ENCODE data around the gene CLEC2B. TPM values are rescaled to one million over a fixed set of nuclear protein-coding genes. Genes with fewer than 3 reads are reported as not detected.

The CLEC2B gene
- not detected for polyA plus RNA-seq (2013, experiment 1 of 4)
- not detected for polyA plus RNA-seq (2013, experiment 2 of 4)
- polyA plus RNA-seq (2013, experiment 3 of 4) = not detected
- polyA plus RNA-seq (2013, experiment 4 of 4) = not detected

DNA sequence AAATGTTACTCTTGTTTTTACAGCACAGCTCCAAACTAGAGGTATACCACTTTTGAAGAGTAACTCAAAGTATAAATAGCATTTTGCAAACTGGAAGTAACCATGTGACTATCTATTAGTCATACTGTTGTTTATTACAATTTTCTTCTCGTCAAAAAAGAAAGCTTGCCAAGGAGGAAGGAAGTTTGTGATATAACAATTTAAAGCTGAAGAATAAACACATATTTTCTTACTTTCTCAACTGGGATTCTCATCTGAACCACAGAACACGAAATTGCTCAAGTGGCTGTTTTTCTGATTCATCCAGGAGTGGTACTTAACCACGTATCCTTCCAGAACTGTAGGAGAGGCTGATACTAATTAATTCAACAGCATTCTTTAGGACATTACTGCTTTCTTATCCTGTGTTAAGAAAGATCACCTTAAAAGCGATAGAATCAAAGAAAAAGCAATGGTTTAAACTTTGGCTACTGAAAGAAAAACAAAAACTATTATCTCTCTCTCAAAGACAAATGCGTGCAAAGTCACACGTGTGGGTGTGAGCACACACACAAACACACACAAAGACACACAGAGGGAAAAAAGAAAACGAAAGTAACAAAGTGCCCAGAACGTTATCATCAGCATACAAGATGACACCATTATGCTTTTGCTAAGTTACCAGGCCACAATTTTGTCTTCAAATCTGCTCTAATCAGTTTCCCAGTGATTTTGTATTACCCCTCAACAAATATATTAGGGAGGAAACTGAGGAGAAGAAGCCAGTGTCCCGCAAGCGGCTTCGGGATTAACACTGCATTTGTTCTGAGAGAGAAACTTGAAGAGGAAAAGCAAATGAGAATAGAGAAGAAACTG lies at the start of gene CLEC2B:
TSS of gene CLEC2B (minus strand) at position 48 of the 855 bp plus-strand sequence.
- no peak within 1 kb of the TSS for H3K4me3 ChIP-seq (ENCODE audit: insufficient read depth, low read depth, low read length)
- H3K4me1 ChIP-seq (ENCODE audit: control insufficient read depth, insufficient read depth, low read length) = no peaks in the 10 kb centered on the region
- WGBS, 2 experiments = 74 to 75% methylated on average over 10 of the region's 11 CpGs
- H3K27me3 ChIP-seq (ENCODE audit: control insufficient read depth, insufficient read depth, low read length, poor library complexity, severe bottlenecking) = no peaks in the 10 kb centered on the region
- no peaks in the 10 kb centered on the region for H3K36me3 ChIP-seq (ENCODE audit: control insufficient read depth, insufficient read depth, low read length)
- no peak within 1 kb of the TSS for H3K27ac ChIP-seq (ENCODE audit: insufficient read depth, low read depth, low read length, poor library complexity, severe bottlenecking)
- H3K9me3 ChIP-seq (ENCODE audit: control insufficient read depth, low read length) = no peaks in the 10 kb centered on the region

DNA sequence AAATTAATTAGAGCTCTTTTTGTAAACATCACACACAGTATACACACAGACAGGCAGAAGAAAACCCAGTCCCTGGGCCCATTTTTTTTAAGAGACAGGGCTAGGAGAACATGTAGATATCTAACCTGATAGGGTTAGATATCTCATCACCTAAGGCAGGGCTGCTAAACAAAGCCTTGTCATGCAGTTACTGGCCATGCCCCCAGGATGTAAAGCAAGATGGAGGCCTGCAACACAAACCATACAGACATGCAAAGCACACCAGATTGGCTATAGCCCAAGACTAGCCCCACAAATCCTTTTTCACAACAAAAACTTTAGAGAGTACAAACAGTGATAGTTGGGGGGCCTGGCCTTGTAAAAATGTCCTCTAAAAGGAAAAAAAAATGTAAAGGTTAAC lies 42.6 kb upstream of the CLEC2B start:
- Histone ChIP-seq H3K27me3 (ENCODE audit: control insufficient read depth, insufficient read depth, low read length, poor library complexity, severe bottlenecking) (no peaks in the 10 kb centered on the region), H3K27ac (ENCODE audit: insufficient read depth, low read depth, low read length, poor library complexity, severe bottlenecking) (no peak overlapping the region), H3K4me1 (ENCODE audit: control insufficient read depth, insufficient read depth, low read length) (no peaks in the 10 kb centered on the region), H3K9me3 (ENCODE audit: control insufficient read depth, low read length) (no peaks in the 10 kb centered on the region), H3K36me3 (ENCODE audit: control insufficient read depth, insufficient read depth, low read length) (no peaks in the 10 kb centered on the region), H3K4me3 (ENCODE audit: insufficient read depth, low read depth, low read length) (no peak overlapping the region)

DNA sequence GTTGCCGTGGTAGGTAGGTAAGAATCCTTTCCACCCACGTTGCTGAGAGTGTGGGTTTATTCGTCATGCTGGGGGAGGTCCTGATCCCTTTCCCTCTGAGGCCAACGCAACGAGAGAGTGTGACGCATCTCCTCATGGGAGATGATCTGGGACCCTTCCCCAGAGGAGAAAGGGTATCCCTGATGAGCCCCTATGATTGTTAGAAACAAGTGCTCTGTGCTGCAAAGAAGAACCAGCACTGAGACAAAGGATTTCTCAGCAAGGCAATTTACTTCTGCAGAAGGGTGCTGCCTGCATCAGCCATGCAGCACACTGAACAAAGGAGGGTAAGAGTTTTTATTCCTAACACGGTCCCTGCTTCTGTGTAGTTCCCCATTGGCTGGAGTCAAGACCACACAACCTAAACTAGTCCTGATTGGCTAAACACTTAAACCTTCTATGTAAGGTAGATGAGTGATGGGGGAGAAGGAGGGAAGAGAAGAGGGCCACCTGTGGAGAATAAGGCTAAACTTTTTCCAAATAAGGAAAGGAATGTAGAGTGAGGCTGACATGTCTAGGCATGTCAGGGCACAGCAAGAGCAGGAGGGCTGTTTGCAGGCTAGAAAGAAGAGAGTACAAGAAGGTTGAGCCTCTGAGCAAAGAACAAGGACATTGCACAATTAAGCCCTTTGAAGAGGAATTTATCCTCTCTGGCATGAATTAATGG lies 41.7 kb upstream of the CLEC2B start:
- Histone ChIP-seq H3K27me3 (ENCODE audit: control insufficient read depth, insufficient read depth, low read length, poor library complexity, severe bottlenecking) (no peaks in the 10 kb centered on the region), H3K9me3 (ENCODE audit: control insufficient read depth, low read length) (no peaks in the 10 kb centered on the region), H3K4me3 (ENCODE audit: insufficient read depth, low read depth, low read length) (no peak overlapping the region), H3K36me3 (ENCODE audit: control insufficient read depth, insufficient read depth, low read length) (no peaks in the 10 kb centered on the region), H3K4me1 (ENCODE audit: control insufficient read depth, insufficient read depth, low read length) (no peaks in the 10 kb centered on the region), H3K27ac (ENCODE audit: insufficient read depth, low read depth, low read length, poor library complexity, severe bottlenecking) (no peak overlapping the region)
- WGBS, 2 experiments = 92 to 97% methylated on average over 5 to 7 of the region's 7 CpGs

DNA sequence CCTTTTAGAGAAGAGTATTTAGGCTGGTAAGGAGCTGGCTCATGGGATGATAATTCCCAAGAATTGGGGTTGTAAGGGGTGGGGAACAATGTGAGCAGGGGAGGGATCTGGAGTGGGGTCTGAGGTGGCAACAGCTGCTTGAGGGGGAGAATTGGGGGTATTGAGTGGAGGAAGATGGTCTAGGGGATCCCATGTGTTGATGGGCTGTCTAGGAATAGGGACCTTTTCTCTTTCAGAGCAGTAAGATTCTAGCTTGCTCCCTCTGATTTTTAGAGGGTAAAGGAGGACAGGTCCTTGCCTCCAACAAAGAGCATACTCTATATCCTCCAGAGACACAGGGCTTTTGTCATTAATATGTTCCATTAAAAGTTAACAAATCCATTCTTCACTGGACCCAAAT lies 40.6 kb upstream of the CLEC2B start:
- Histone ChIP-seq H3K27ac (ENCODE audit: insufficient read depth, low read depth, low read length, poor library complexity, severe bottlenecking) (no peak overlapping the region), H3K9me3 (ENCODE audit: control insufficient read depth, low read length) (no peaks in the 10 kb centered on the region), H3K27me3 (ENCODE audit: control insufficient read depth, insufficient read depth, low read length, poor library complexity, severe bottlenecking) (no peaks in the 10 kb centered on the region), H3K4me3 (ENCODE audit: insufficient read depth, low read depth, low read length) (no peak overlapping the region), H3K4me1 (ENCODE audit: control insufficient read depth, insufficient read depth, low read length) (no peaks in the 10 kb centered on the region), H3K36me3 (ENCODE audit: control insufficient read depth, insufficient read depth, low read length) (no peaks in the 10 kb centered on the region)

GRCh38 chr12:9908350-9908749 lies 39.2 kb upstream of the CLEC2B start:
- 94 to 96% methylated on average over 3 to 4 of the region's 4 CpGs for WGBS, 2 experiments
- no peak overlapping the region for H3K27ac ChIP-seq (ENCODE audit: insufficient read depth, low read depth, low read length, poor library complexity, severe bottlenecking)
- H3K27me3 ChIP-seq (ENCODE audit: control insufficient read depth, insufficient read depth, low read length, poor library complexity, severe bottlenecking) = no peaks in the 10 kb centered on the region
- H3K4me1 ChIP-seq (ENCODE audit: control insufficient read depth, insufficient read depth, low read length) = no peaks in the 10 kb centered on the region
- H3K36me3 ChIP-seq (ENCODE audit: control insufficient read depth, insufficient read depth, low read length) = no peaks in the 10 kb centered on the region
- no peaks in the 10 kb centered on the region for H3K9me3 ChIP-seq (ENCODE audit: control insufficient read depth, low read length)
- no peak overlapping the region for H3K4me3 ChIP-seq (ENCODE audit: insufficient read depth, low read depth, low read length)

DNA sequence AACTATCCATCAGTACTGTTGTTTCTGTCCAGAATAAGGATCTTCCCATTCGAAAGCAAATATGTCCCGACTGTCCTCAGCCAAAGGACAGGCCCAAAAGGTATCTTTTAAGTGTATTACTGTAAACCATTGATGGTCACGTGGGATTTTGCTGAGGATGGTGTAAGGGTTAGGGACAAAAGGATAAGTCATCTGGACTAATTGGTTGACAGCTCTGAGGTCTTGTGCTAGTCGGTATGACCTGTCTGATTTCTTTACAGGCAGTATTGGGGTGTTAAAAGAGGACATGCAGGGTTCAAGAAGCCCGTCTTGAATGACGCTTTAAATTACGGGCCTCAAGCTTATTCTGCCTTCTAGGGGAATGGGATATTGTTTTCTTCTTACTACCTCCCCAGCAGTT lies 38.6 kb upstream of the CLEC2B start:
- Histone ChIP-seq H3K9me3 (ENCODE audit: control insufficient read depth, low read length) (no peaks in the 10 kb centered on the region), H3K27ac (ENCODE audit: insufficient read depth, low read depth, low read length, poor library complexity, severe bottlenecking) (no peak overlapping the region), H3K4me3 (ENCODE audit: insufficient read depth, low read depth, low read length) (no peak overlapping the region), H3K4me1 (ENCODE audit: control insufficient read depth, insufficient read depth, low read length) (no peaks in the 10 kb centered on the region), H3K27me3 (ENCODE audit: control insufficient read depth, insufficient read depth, low read length, poor library complexity, severe bottlenecking) (no peaks in the 10 kb centered on the region), H3K36me3 (ENCODE audit: control insufficient read depth, insufficient read depth, low read length) (no peaks in the 10 kb centered on the region)
- 94 to 95% methylated on average over 7 of the region's 7 CpGs for WGBS, 2 experiments

DNA sequence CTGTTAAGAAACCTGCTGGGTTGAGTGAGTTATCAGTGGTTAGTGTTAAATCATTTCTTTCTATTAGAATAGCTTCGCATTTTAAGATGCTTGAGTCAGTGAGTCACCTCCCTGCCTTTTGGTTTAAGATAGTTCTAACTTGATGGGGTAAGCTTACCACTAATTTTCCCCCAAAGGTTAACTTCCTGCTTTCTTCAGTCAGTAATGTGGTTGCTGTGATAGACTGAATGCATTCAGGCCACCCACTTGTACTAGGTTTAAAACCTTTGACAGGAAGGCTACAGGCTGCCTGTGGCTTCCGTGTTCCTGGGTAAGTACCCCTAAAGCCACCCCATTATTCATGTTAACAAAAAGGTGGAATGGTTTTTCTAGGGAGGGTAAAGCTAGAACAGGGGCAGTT lies 37.7 kb upstream of the CLEC2B start:
- no peaks in the 10 kb centered on the region for H3K27me3 ChIP-seq (ENCODE audit: control insufficient read depth, insufficient read depth, low read length, poor library complexity, severe bottlenecking)
- H3K4me3 ChIP-seq (ENCODE audit: insufficient read depth, low read depth, low read length) = no peak overlapping the region

GRCh38 chr12:9902539-9903228 lies 33.5 kb upstream of the CLEC2B start:
- H3K4me3 ChIP-seq (ENCODE audit: insufficient read depth, low read depth, low read length) = no peak overlapping the region
- H3K27ac ChIP-seq (ENCODE audit: insufficient read depth, low read depth, low read length, poor library complexity, severe bottlenecking) = no peak overlapping the region
- no peaks in the 10 kb centered on the region for H3K4me1 ChIP-seq (ENCODE audit: control insufficient read depth, insufficient read depth, low read length)
- no peaks in the 10 kb centered on the region for H3K9me3 ChIP-seq (ENCODE audit: control insufficient read depth, low read length)
- H3K36me3 ChIP-seq (ENCODE audit: control insufficient read depth, insufficient read depth, low read length) = no peaks in the 10 kb centered on the region
- H3K27me3 ChIP-seq (ENCODE audit: control insufficient read depth, insufficient read depth, low read length, poor library complexity, severe bottlenecking) = no peaks in the 10 kb centered on the region
- WGBS, 2 experiments = 97% methylated on average over 7 of the region's 7 CpGs

More for the DNA sequence above, 37.7 kb upstream of the CLEC2B start:
- Histone ChIP-seq H3K9me3 (ENCODE audit: control insufficient read depth, low read length) (no peaks in the 10 kb centered on the region), H3K36me3 (ENCODE audit: control insufficient read depth, insufficient read depth, low read length) (no peaks in the 10 kb centered on the region), H3K4me1 (ENCODE audit: control insufficient read depth, insufficient read depth, low read length) (no peaks in the 10 kb centered on the region), H3K27ac (ENCODE audit: insufficient read depth, low read depth, low read length, poor library complexity, severe bottlenecking) (no peak overlapping the region)
- WGBS, 2 experiments = 95 to 100% methylated on average over 1 to 2 of the region's 2 CpGs

DNA sequence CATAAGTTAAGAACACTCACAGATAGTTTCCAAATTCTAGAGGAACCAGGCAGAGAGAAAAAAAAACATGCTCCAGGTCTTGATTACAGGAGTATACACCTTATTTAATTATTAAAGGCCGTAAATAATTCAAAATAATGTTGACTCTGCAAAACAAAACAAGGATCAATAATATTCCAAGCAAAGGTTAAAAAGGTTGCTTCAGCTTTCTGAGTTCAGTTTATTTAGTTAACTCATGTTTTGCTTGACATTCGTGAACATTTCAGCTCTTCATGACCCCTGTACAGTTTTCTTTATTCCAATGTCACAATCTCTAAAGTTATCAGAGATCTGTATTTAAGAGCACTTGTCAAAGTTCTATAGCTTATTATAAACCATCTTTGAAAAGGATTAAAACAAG lies 31.8 kb upstream of the CLEC2B start:
- Histone ChIP-seq H3K36me3 (ENCODE audit: control insufficient read depth, insufficient read depth, low read length) (no peaks in the 10 kb centered on the region), H3K27me3 (ENCODE audit: control insufficient read depth, insufficient read depth, low read length, poor library complexity, severe bottlenecking) (no peaks in the 10 kb centered on the region), H3K9me3 (ENCODE audit: control insufficient read depth, low read length) (no peaks in the 10 kb centered on the region), H3K4me3 (ENCODE audit: insufficient read depth, low read depth, low read length) (no peak overlapping the region), H3K4me1 (ENCODE audit: control insufficient read depth, insufficient read depth, low read length) (no peaks in the 10 kb centered on the region), H3K27ac (ENCODE audit: insufficient read depth, low read depth, low read length, poor library complexity, severe bottlenecking) (no peak overlapping the region)
- WGBS, 2 experiments = 94 to 100% methylated on average over 2 of the region's 2 CpGs

GRCh38 chr12:9899209-9899608 lies 30.1 kb upstream of the CLEC2B start:
- H3K36me3 ChIP-seq (ENCODE audit: control insufficient read depth, insufficient read depth, low read length) = no peaks in the 10 kb centered on the region
- WGBS, 2 experiments = 80 to 89% methylated on average over 2 of the region's 2 CpGs

More at GRCh38 chr12:9899209-9899608, 30.1 kb upstream of the CLEC2B start:
- Histone ChIP-seq H3K27ac (ENCODE audit: insufficient read depth, low read depth, low read length, poor library complexity, severe bottlenecking) (no peak overlapping the region), H3K4me3 (ENCODE audit: insufficient read depth, low read depth, low read length) (no peak overlapping the region), H3K4me1 (ENCODE audit: control insufficient read depth, insufficient read depth, low read length) (no peaks in the 10 kb centered on the region), H3K27me3 (ENCODE audit: control insufficient read depth, insufficient read depth, low read length, poor library complexity, severe bottlenecking) (no peaks in the 10 kb centered on the region), H3K9me3 (ENCODE audit: control insufficient read depth, low read length) (no peaks in the 10 kb centered on the region)
